Thoracic aorta (tissue), 2 donors: ENCODE measurements around the gene CELF5. TPM values are rescaled to one million over a fixed set of nuclear protein-coding genes. Genes with fewer than 3 reads are reported as not detected.

Experiments used
- ATAC-seq: fragments of 150-250 bp; one replicate; pipeline ENCODE4 v1.8.0; 2017; ENCODE audit warnings: low read depth; ENCODE audit not compliant: insufficient number of reproducible peaks, low FRiP score
- DNase-seq: peaks from one replicate; pipeline ENCODE4 v3.0.0-alpha.2; 2020; ENCODE audit warnings: low spot score
- H3K27ac ChIP-seq, 2 donors: fragments of 200-600 bp; sonication (generic); 1 replicate in 1 of 2; 2 replicates in 1 of 2; pipeline ENCODE4 v1.5.1; 2016; ENCODE audit warnings: mild to moderate bottlenecking in 2 of 2, moderate library complexity in 2 of 2
- H3K27me3 ChIP-seq: fragments of 200-600 bp; sonication (generic); replicated peaks from 2 replicates; pipeline ENCODE4 v1.6.0; 2016; ENCODE audit warnings: mild to moderate bottlenecking; ENCODE audit not compliant: insufficient read depth
- H3K36me3 ChIP-seq: fragments of 200-600 bp; sonication (generic); one replicate; pipeline ENCODE4 v1.5.1; 2016
- H3K4me1 ChIP-seq, 2 donors: fragments of 200-600 bp; sonication (generic); 1 replicate in 1 of 2; 2 replicates in 1 of 2; pipeline versions ENCODE4 v1.5.1 to v1.6.0; 2016; ENCODE audit warnings: low read depth in 2 of 2, mild to moderate bottlenecking in 1 of 2; ENCODE audit not compliant: control insufficient read depth in 1 of 2
- H3K4me3 ChIP-seq: fragments of 200-600 bp; sonication (generic); 2 replicates; pipeline ENCODE4 v1.5.1; 2016; ENCODE audit warnings: mild to moderate bottlenecking
- H3K9me3 ChIP-seq: fragments of 200-600 bp; sonication (generic); 2 replicates; pipeline ENCODE4 v1.5.1; 2016
- total RNA-seq, 2 donors: library from RNA; depleted of rRNA; stranded (reverse); fragments of >200 nt; gene quantifications; one replicate each; pipeline versions ENCODE4 v1.1.0 to v1.2.3, GENCODE V29; 2016
- TF ChIP-seq, protein P1 (sequence below): fragments of 200-600 bp; sonication (generic); IDR thresholded peaks from one replicate; pipeline ENCODE4 v1.5.1; 2019; ENCODE audit warnings: antibody characterized with exemption

Gene CELF5
- total RNA-seq, 2 donors from 2014 or later, result not detected

DNA sequence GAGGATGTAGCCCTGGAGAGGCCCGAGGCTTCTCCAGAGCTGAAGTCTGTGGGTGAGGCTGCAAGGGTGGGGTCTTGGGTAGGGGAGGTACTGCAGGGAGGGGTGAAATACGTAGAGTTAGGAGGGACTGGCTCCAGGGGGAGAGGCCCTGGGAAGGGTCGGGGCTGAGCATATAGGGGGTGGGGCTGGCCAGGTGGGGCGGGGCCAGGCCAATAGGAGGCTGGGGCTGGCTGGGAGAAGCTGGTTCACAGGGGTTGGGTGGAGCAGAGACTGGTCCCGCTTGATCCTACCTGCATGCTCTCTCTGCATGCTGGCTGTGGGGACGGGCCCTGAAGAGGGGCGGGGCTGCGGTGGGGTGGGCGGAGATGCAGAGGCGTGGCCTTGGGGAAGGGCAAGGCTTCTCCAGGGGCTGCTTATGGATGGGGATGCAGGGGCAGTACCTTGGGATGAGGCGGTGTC, 51.9 kb downstream of the CELF5 start:
- no peak for ATAC-seq
- Histone ChIP-seq H3K36me3 (no peaks in the 10 kb centered on the region), H3K9me3 (peaks cover 8% of the 10 kb centered on the region), H3K4me3 (no peak overlapping the region), H3K4me1 (no peaks in the 10 kb centered on the region), H3K27me3 (peaks cover 8% of the 10 kb centered on the region), H3K27ac (no peak overlapping the region)
- TF ChIP-seq, protein P1, sequence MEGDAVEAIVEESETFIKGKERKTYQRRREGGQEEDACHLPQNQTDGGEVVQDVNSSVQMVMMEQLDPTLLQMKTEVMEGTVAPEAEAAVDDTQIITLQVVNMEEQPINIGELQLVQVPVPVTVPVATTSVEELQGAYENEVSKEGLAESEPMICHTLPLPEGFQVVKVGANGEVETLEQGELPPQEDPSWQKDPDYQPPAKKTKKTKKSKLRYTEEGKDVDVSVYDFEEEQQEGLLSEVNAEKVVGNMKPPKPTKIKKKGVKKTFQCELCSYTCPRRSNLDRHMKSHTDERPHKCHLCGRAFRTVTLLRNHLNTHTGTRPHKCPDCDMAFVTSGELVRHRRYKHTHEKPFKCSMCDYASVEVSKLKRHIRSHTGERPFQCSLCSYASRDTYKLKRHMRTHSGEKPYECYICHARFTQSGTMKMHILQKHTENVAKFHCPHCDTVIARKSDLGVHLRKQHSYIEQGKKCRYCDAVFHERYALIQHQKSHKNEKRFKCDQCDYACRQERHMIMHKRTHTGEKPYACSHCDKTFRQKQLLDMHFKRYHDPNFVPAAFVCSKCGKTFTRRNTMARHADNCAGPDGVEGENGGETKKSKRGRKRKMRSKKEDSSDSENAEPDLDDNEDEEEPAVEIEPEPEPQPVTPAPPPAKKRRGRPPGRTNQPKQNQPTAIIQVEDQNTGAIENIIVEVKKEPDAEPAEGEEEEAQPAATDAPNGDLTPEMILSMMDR, result no peak
- no peak for DNase-seq

- TF ChIP-seq, protein P1, result no peak
- Histone ChIP-seq H3K27ac (no peak overlapping the region), H3K36me3 (no peaks in the 10 kb centered on the region), H3K4me3 (no peak overlapping the region), H3K4me1 (no peaks in the 10 kb centered on the region), H3K9me3 (peaks cover 8% of the 10 kb centered on the region), H3K27me3 (peaks cover 7% of the 10 kb centered on the region)
- ATAC-seq (no peak), DNase-seq (no peak)
Measured at GRCh38 chr19:3277649-3278048, 53.2 kb downstream of the CELF5 start.

GRCh38 chr19:3278294-3278693, 53.8 kb downstream of the CELF5 start:
- TF ChIP-seq, protein P1, result no peak

DNA sequence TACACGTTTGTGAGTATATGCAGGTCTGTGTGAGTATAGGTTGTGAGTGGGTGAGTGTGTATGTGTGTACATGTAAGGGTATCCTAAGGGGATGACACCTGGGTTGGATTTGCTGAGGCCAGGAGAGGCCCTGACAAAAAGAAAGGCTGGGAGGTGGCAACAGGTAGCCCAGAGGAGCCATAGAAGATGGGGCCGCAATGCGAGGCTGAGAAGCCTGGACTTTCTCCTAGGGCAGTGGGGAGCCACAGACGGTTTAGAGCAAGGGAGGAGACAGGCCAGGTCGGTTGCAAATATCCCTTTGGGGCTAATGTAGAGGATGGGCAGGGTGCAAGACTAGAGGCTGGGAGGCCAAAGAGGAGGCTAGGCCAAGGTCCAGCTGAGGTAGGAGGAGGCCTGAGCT, 54.3 kb downstream of the CELF5 start:
- Histone ChIP-seq H3K4me3 (no peak overlapping the region), H3K36me3 (no peaks in the 10 kb centered on the region), H3K4me1 (no peaks in the 10 kb centered on the region), H3K27ac (no peak overlapping the region), H3K27me3 (no peaks in the 10 kb centered on the region), H3K9me3 (no peaks in the 10 kb centered on the region)
- DNase-seq (no peak), ATAC-seq (no peak)
- TF ChIP-seq, protein P1, result no peak

More at GRCh38 chr19:3278294-3278693, 53.8 kb downstream of the CELF5 start:
- no peak for DNase-seq
- H3K27ac ChIP-seq, result no peak overlapping the region
- H3K36me3 ChIP-seq, result no peaks in the 10 kb centered on the region
- no peaks in the 10 kb centered on the region for H3K4me1 ChIP-seq
- peaks cover under 1% of the 10 kb centered on the region for H3K27me3 ChIP-seq
- no peak for ATAC-seq
- no peak overlapping the region for H3K4me3 ChIP-seq
- H3K9me3 ChIP-seq, result peaks cover 3% of the 10 kb centered on the region

GRCh38 chr19:3279306-3279705, 54.8 kb downstream of the CELF5 start:
- TF ChIP-seq, protein P1, result no peak
- Histone ChIP-seq H3K4me1 (no peaks in the 10 kb centered on the region), H3K27ac (no peak overlapping the region), H3K4me3 (no peak overlapping the region), H3K27me3 (peaks cover 4% of the 10 kb centered on the region), H3K36me3 (no peaks in the 10 kb centered on the region), H3K9me3 (no peaks in the 10 kb centered on the region)
- DNase-seq (no peak), ATAC-seq (no peak)
